ENCODE measurements around the gene FAM131A. TPM values are rescaled to one million over a fixed set of nuclear protein-coding genes. Genes with fewer than 3 reads are reported as not detected.

FAM131A gene
- total and polyA plus RNA-seq, 10 of the 15 experiments (the other 5 are each of a cell fraction or from before 2014, with no cell fraction given): 0.31 to 4.5 (median 1.5) TPM

DNA sequence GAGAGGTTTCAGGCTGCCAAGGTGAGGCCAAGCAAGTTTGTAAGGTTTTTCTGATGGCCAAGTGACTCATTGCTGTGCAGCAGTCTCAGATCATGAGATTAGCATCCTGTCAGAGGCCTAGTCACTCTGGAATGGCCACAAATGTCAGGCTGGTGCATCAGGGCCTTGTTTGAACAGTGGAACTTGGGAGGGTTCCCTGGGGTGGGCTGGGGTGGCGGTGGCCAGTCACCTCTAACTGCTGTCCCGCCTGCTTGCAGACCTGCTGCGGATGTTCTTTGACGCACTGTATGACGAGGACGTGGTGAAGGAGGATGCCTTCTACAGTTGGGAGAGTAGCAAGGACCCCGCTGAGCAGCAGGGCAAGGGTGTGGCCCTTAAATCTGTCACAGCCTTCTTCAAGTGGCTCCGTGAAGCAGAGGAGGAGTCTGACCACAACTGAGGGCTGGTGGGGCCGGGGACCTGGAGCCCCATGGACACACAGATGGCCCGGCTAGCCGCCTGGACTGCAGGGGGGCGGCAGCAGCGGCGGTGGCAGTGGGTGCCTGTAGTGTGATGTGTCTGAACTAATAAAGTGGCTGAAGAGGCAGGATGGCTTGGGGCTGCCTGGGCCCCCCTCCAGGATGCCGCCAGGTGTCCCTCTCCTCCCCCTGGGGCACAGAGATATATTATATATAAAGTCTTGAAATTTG, 2.8 kb upstream of the FAM131A start:
- H4K20me1 ChIP-seq (ENCODE audit: control insufficient read depth, insufficient read depth): peaks cover 2% of the 10 kb centered on the region
- no TSS peak for BruUV-seq (replicated peaks)
- DNase-seq (ENCODE audit: low read depth, low spot score): no peak
- SMC1A ChIA-PET (ENCODE audit: uncharacterized antibody, unreplicated experiment): no interaction called here
- H3K9ac ChIP-seq (ENCODE audit: control insufficient read depth, insufficient read depth, low read length): no peak overlapping the region
- H3K4me2 ChIP-seq (ENCODE audit: control insufficient read depth, insufficient read depth): no peak overlapping the region
- TF ChIP-seq POLR2AphosphoS5 (IDR thresholded peaks at IDR 0.05; ENCODE audit: low read length): peak; percentile 32; the same call in 1 of the 2 replicates
- TF ChIP-seq POLR2A (IDR thresholded peaks at IDR 0.05; ENCODE audit: low read depth, low read length): peak; percentile 15
- no peak for TF ChIP-seq WRNIP1 (IDR thresholded peaks at IDR 0.05; ENCODE audit: borderline replicate concordance, low read depth, low read length)
- in situ Hi-C loops (cut with MboI) (no loop called here), intact Hi-C loops (cut with micrococcal nuclease; ENCODE audit: unreplicated experiment) (no loop called here)
- H2AFZ ChIP-seq (ENCODE audit: control insufficient read depth, low read depth, low read length): no peak overlapping the region
- WGBS (ENCODE audit: insufficient coverage, insufficient replicate concordance, low lambda C conversion rate, missing lambda C conversion rate): 84% methylated on average over 15 of the region's 15 CpGs
- H3K36me3 ChIP-seq (ENCODE audit: control insufficient read depth in 2 of 2, insufficient read depth in 2 of 2, low read length in 1 of 2): peaks cover 27 to 34% of the 10 kb centered on the region in 2 experiments
- POLR2A ChIA-PET: interaction anchor here (0.5 kb wide), 1 partner anchor 28 kb away, joined by 3 read pairs; no protein-coding TSS in a partner anchor
- no peak overlapping the region for H3K27ac ChIP-seq (ENCODE audit: control insufficient read depth, insufficient read depth)
- H3K4me3 ChIP-seq: no peak overlapping the region
- no peaks in the 10 kb centered on the region for H3K27me3 ChIP-seq (replicated peaks in 1 of 2; ENCODE audit: control insufficient read depth in 2 of 2, insufficient read depth in 2 of 2, low read length in 1 of 2)
- CTCF ChIA-PET: no interaction called here
- no peaks in the 10 kb centered on the region for H3K9me3 ChIP-seq (replicated peaks; ENCODE audit: control insufficient read depth, insufficient read depth, low read length)
- H3K79me2 ChIP-seq (ENCODE audit: control insufficient read depth, insufficient read depth, low read length): no peaks in the 10 kb centered on the region
- ATAC-seq: no peak
- RAD21 ChIA-PET (ENCODE audit: unreplicated experiment): interaction anchor here (0.6 kb wide), 1 partner anchor 439 kb away, joined by 7 read pairs; no protein-coding TSS in a partner anchor
- no peak for FAIRE-seq
- H3K4me1 ChIP-seq (ENCODE audit: control insufficient read depth, insufficient read depth, low read length): peaks cover 8% of the 10 kb centered on the region

DNA sequence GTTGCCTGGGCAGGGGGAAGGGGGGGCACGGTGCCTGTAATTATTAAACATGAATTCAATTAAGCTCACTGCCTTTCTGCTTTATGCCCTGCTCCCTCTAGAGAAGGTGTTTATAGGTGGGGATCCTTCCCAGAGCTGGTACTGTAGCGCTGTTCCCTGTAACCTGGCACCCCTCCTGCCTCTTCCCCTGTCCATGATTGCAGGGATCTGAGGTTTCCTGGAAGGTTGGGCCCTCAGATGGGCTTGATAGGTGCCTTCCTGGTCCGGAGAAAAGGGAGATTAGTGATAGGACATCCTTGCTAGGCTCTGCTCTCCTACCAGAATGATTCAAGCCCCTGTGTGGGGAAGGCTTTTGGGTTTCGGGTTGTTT, 2.1 kb upstream of the FAM131A start:
- FAIRE-seq (no peak), DNase-seq (ENCODE audit: low read depth, low spot score) (no peak), ATAC-seq (peak; percentile 2; the same call in 2 of the 3 replicates)
- ChIA-PET POLR2A (no interaction called here), SMC1A (ENCODE audit: uncharacterized antibody, unreplicated experiment) (no interaction called here), RAD21 (ENCODE audit: unreplicated experiment) (interaction anchor here (0.6 kb wide), 1 partner anchor 440 kb away, joined by 7 read pairs; no protein-coding TSS in a partner anchor), CTCF (no interaction called here)
- H3K4me2 ChIP-seq (ENCODE audit: control insufficient read depth, insufficient read depth): peak overlapping the region; percentile 94; the same call in 1 of the 2 replicates
- WGBS (ENCODE audit: insufficient coverage, insufficient replicate concordance, low lambda C conversion rate, missing lambda C conversion rate): 44% methylated on average over 4 of the region's 4 CpGs
- TF ChIP-seq, protein P1, sequence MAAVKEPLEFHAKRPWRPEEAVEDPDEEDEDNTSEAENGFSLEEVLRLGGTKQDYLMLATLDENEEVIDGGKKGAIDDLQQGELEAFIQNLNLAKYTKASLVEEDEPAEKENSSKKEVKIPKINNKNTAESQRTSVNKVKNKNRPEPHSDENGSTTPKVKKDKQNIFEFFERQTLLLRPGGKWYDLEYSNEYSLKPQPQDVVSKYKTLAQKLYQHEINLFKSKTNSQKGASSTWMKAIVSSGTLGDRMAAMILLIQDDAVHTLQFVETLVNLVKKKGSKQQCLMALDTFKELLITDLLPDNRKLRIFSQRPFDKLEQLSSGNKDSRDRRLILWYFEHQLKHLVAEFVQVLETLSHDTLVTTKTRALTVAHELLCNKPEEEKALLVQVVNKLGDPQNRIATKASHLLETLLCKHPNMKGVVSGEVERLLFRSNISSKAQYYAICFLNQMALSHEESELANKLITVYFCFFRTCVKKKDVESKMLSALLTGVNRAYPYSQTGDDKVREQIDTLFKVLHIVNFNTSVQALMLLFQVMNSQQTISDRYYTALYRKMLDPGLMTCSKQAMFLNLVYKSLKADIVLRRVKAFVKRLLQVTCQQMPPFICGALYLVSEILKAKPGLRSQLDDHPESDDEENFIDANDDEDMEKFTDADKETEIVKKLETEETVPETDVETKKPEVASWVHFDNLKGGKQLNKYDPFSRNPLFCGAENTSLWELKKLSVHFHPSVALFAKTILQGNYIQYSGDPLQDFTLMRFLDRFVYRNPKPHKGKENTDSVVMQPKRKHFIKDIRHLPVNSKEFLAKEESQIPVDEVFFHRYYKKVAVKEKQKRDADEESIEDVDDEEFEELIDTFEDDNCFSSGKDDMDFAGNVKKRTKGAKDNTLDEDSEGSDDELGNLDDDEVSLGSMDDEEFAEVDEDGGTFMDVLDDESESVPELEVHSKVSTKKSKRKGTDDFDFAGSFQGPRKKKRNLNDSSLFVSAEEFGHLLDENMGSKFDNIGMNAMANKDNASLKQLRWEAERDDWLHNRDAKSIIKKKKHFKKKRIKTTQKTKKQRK (IDR thresholded peaks at IDR 0.05; ENCODE audit: low read depth, low read length): no peak
- TF ChIP-seq EED (IDR thresholded peaks at IDR 0.05; ENCODE audit: low read depth): peak; percentile 23; the same call in 1 of the 2 replicates
- peaks cover 2% of the 10 kb centered on the region for H4K20me1 ChIP-seq (ENCODE audit: control insufficient read depth, insufficient read depth)
- H3K36me3 ChIP-seq (ENCODE audit: control insufficient read depth in 2 of 2, insufficient read depth in 2 of 2, low read length in 1 of 2): peaks cover 27% of the 10 kb centered on the region in 2 experiments
- peaks cover 8% of the 10 kb centered on the region for H3K4me1 ChIP-seq (ENCODE audit: control insufficient read depth, insufficient read depth, low read length)
- no peak overlapping the region for H3K27ac ChIP-seq (ENCODE audit: control insufficient read depth, insufficient read depth)
- intact Hi-C loops (cut with micrococcal nuclease; ENCODE audit: unreplicated experiment) (no loop called here), in situ Hi-C loops (cut with MboI) (no loop called here)
- H2AFZ ChIP-seq (ENCODE audit: control insufficient read depth, low read depth, low read length): no peak overlapping the region
- no peaks in the 10 kb centered on the region for H3K79me2 ChIP-seq (ENCODE audit: control insufficient read depth, insufficient read depth, low read length)
- H3K27me3 ChIP-seq (replicated peaks in 1 of 2; ENCODE audit: control insufficient read depth in 2 of 2, insufficient read depth in 2 of 2, low read length in 1 of 2): no peaks in the 10 kb centered on the region
- no peak overlapping the region for H3K9ac ChIP-seq (ENCODE audit: control insufficient read depth, insufficient read depth, low read length)
- no TSS peak for BruUV-seq (replicated peaks)
- H3K4me3 ChIP-seq: no peak overlapping the region; the same call in 1 of the 2 replicates
- H3K9me3 ChIP-seq (replicated peaks; ENCODE audit: control insufficient read depth, insufficient read depth, low read length): no peaks in the 10 kb centered on the region
